Measurements from ENCODE around the gene CEP112. TPM values are rescaled to one million over a fixed set of nuclear protein-coding genes. Genes with fewer than 3 reads are reported as not detected.

The CEP112 gene
- polyA plus RNA-seq, 1 donor, result 4.4 TPM

- DNase-seq, result no peak
- H3K27me3 ChIP-seq (ENCODE audit: control insufficient read depth, insufficient read depth, low read length), result no peaks in the 10 kb centered on the region
- WGBS (ENCODE audit: insufficient coverage, low lambda C conversion rate), result 100% methylated on average over 1 of the region's 2 CpGs
- no peaks in the 10 kb centered on the region for H3K36me3 ChIP-seq (ENCODE audit: control insufficient read depth, insufficient read depth, low read length)
- no peak overlapping the region for H3K4me3 ChIP-seq (ENCODE audit: low read length)
- peaks cover 1% of the 10 kb centered on the region for H3K9me3 ChIP-seq (ENCODE audit: control insufficient read depth, low read depth, low read length)
- no peak overlapping the region for H3K27ac ChIP-seq (ENCODE audit: low read length)
- no peaks in the 10 kb centered on the region for H3K4me1 ChIP-seq (ENCODE audit: control insufficient read depth, insufficient read depth, low read length)
Observed at GRCh38 chr17:65994114-65994513, 197.8 kb downstream of the CEP112 start.

- no CpG with 5 or more reads among the region's 3 CpGs for WGBS (ENCODE audit: insufficient coverage, low lambda C conversion rate)
- H3K9me3 ChIP-seq (ENCODE audit: control insufficient read depth, low read depth, low read length), result peaks cover 10% of the 10 kb centered on the region
Observed at GRCh38 chr17:65990593-65990992, 201.3 kb downstream of the CEP112 start.

GRCh38 chr17:65988451-65988850, 203.5 kb downstream of the CEP112 start:
- no peaks in the 10 kb centered on the region for H3K4me1 ChIP-seq (ENCODE audit: control insufficient read depth, insufficient read depth, low read length)
- no peaks in the 10 kb centered on the region for H3K27me3 ChIP-seq (ENCODE audit: control insufficient read depth, insufficient read depth, low read length)
- H3K27ac ChIP-seq (ENCODE audit: low read length), result no peak overlapping the region
- no peak overlapping the region for H3K4me3 ChIP-seq (ENCODE audit: low read length)
- peaks cover 10% of the 10 kb centered on the region for H3K9me3 ChIP-seq (ENCODE audit: control insufficient read depth, low read depth, low read length)
- no peaks in the 10 kb centered on the region for H3K36me3 ChIP-seq (ENCODE audit: control insufficient read depth, insufficient read depth, low read length)
- no peak for DNase-seq

More at GRCh38 chr17:65990593-65990992, 201.3 kb downstream of the CEP112 start:
- Histone ChIP-seq H3K4me3 (ENCODE audit: low read length) (no peak overlapping the region), H3K36me3 (ENCODE audit: control insufficient read depth, insufficient read depth, low read length) (no peaks in the 10 kb centered on the region), H3K27ac (ENCODE audit: low read length) (no peak overlapping the region), H3K4me1 (ENCODE audit: control insufficient read depth, insufficient read depth, low read length) (no peaks in the 10 kb centered on the region), H3K27me3 (ENCODE audit: control insufficient read depth, insufficient read depth, low read length) (no peaks in the 10 kb centered on the region)
- DNase-seq, result no peak

GRCh38 chr17:65987988-65988387, 203.9 kb downstream of the CEP112 start:
- H3K27me3 ChIP-seq (ENCODE audit: control insufficient read depth, insufficient read depth, low read length), result no peaks in the 10 kb centered on the region
- H3K36me3 ChIP-seq (ENCODE audit: control insufficient read depth, insufficient read depth, low read length), result no peaks in the 10 kb centered on the region
- 83% methylated on average over 1 of the region's 2 CpGs for WGBS (ENCODE audit: insufficient coverage, low lambda C conversion rate)
- no peak overlapping the region for H3K4me3 ChIP-seq (ENCODE audit: low read length)
- peaks cover 10% of the 10 kb centered on the region for H3K9me3 ChIP-seq (ENCODE audit: control insufficient read depth, low read depth, low read length)
- DNase-seq, result peak in 1 of 2 donors; percentile 15
- no peaks in the 10 kb centered on the region for H3K4me1 ChIP-seq (ENCODE audit: control insufficient read depth, insufficient read depth, low read length)
- no peak overlapping the region for H3K27ac ChIP-seq (ENCODE audit: low read length)

GRCh38 chr17:65985571-65985970, 206.4 kb downstream of the CEP112 start:
- 90% methylated on average over 2 of the region's 3 CpGs for WGBS (ENCODE audit: insufficient coverage, low lambda C conversion rate)
- Histone ChIP-seq H3K9me3 (ENCODE audit: control insufficient read depth, low read depth, low read length) (peaks cover 10% of the 10 kb centered on the region), H3K27me3 (ENCODE audit: control insufficient read depth, insufficient read depth, low read length) (no peaks in the 10 kb centered on the region), H3K4me1 (ENCODE audit: control insufficient read depth, insufficient read depth, low read length) (no peaks in the 10 kb centered on the region), H3K4me3 (ENCODE audit: low read length) (no peak overlapping the region), H3K36me3 (ENCODE audit: control insufficient read depth, insufficient read depth, low read length) (no peaks in the 10 kb centered on the region), H3K27ac (ENCODE audit: low read length) (no peak overlapping the region)
- no peak for DNase-seq

- no peaks in the 10 kb centered on the region for H3K36me3 ChIP-seq (ENCODE audit: control insufficient read depth, insufficient read depth, low read length)
- no peak overlapping the region for H3K27ac ChIP-seq (ENCODE audit: low read length)
- no peak for DNase-seq
- 83% methylated on average over 2 of the region's 3 CpGs for WGBS (ENCODE audit: insufficient coverage, low lambda C conversion rate)
- H3K4me3 ChIP-seq (ENCODE audit: low read length), result no peak overlapping the region
- peaks cover 10% of the 10 kb centered on the region for H3K9me3 ChIP-seq (ENCODE audit: control insufficient read depth, low read depth, low read length)
- no peaks in the 10 kb centered on the region for H3K27me3 ChIP-seq (ENCODE audit: control insufficient read depth, insufficient read depth, low read length)
- H3K4me1 ChIP-seq (ENCODE audit: control insufficient read depth, insufficient read depth, low read length), result no peaks in the 10 kb centered on the region
Observed at GRCh38 chr17:65984299-65984698, 207.6 kb downstream of the CEP112 start.

GRCh38 chr17:65978871-65979270, 213.1 kb downstream of the CEP112 start:
- no peak for DNase-seq
- no peak overlapping the region for H3K4me3 ChIP-seq (ENCODE audit: low read length)
- H3K9me3 ChIP-seq (ENCODE audit: control insufficient read depth, low read depth, low read length), result no peaks in the 10 kb centered on the region
- no peaks in the 10 kb centered on the region for H3K4me1 ChIP-seq (ENCODE audit: control insufficient read depth, insufficient read depth, low read length)
- H3K36me3 ChIP-seq (ENCODE audit: control insufficient read depth, insufficient read depth, low read length), result no peaks in the 10 kb centered on the region
- WGBS (ENCODE audit: insufficient coverage, low lambda C conversion rate), result 50% methylated on average over 1 of the region's 1 CpG
- no peaks in the 10 kb centered on the region for H3K27me3 ChIP-seq (ENCODE audit: control insufficient read depth, insufficient read depth, low read length)
- H3K27ac ChIP-seq (ENCODE audit: low read length), result no peak overlapping the region

- no peak overlapping the region for H3K4me3 ChIP-seq (ENCODE audit: low read length)
- no peak for DNase-seq
- H3K9me3 ChIP-seq (ENCODE audit: control insufficient read depth, low read depth, low read length), result no peaks in the 10 kb centered on the region
- H3K27ac ChIP-seq (ENCODE audit: low read length), result no peak overlapping the region
- H3K4me1 ChIP-seq (ENCODE audit: control insufficient read depth, insufficient read depth, low read length), result no peaks in the 10 kb centered on the region
- no peaks in the 10 kb centered on the region for H3K36me3 ChIP-seq (ENCODE audit: control insufficient read depth, insufficient read depth, low read length)
- no CpG with 5 or more reads among the region's 10 CpGs for WGBS (ENCODE audit: insufficient coverage, low lambda C conversion rate)
- H3K27me3 ChIP-seq (ENCODE audit: control insufficient read depth, insufficient read depth, low read length), result no peaks in the 10 kb centered on the region
Observed at GRCh38 chr17:65977041-65977440, 214.9 kb downstream of the CEP112 start.

GRCh38 chr17:65975878-65976277, 216.1 kb downstream of the CEP112 start:
- Histone ChIP-seq H3K27ac (ENCODE audit: low read length) (no peak overlapping the region), H3K4me3 (ENCODE audit: low read length) (no peak overlapping the region), H3K27me3 (ENCODE audit: control insufficient read depth, insufficient read depth, low read length) (no peaks in the 10 kb centered on the region), H3K36me3 (ENCODE audit: control insufficient read depth, insufficient read depth, low read length) (no peaks in the 10 kb centered on the region), H3K4me1 (ENCODE audit: control insufficient read depth, insufficient read depth, low read length) (no peaks in the 10 kb centered on the region), H3K9me3 (ENCODE audit: control insufficient read depth, low read depth, low read length) (no peaks in the 10 kb centered on the region)
- DNase-seq, result no peak
- no CpG with 5 or more reads among the region's 9 CpGs for WGBS (ENCODE audit: insufficient coverage, low lambda C conversion rate)

GRCh38 chr17:65973237-65973636, 218.7 kb downstream of the CEP112 start:
- WGBS (ENCODE audit: insufficient coverage, low lambda C conversion rate), result 0% methylated on average over 1 of the region's 1 CpG
- Histone ChIP-seq H3K27ac (ENCODE audit: low read length) (no peak overlapping the region), H3K27me3 (ENCODE audit: control insufficient read depth, insufficient read depth, low read length) (no peaks in the 10 kb centered on the region), H3K4me1 (ENCODE audit: control insufficient read depth, insufficient read depth, low read length) (no peaks in the 10 kb centered on the region), H3K4me3 (ENCODE audit: low read length) (no peak overlapping the region), H3K9me3 (ENCODE audit: control insufficient read depth, low read depth, low read length) (no peaks in the 10 kb centered on the region), H3K36me3 (ENCODE audit: control insufficient read depth, insufficient read depth, low read length) (no peaks in the 10 kb centered on the region)
- DNase-seq, result no peak

- Histone ChIP-seq H3K9me3 (ENCODE audit: control insufficient read depth, low read depth, low read length) (no peaks in the 10 kb centered on the region), H3K27ac (ENCODE audit: low read length) (no peak overlapping the region), H3K36me3 (ENCODE audit: control insufficient read depth, insufficient read depth, low read length) (no peaks in the 10 kb centered on the region), H3K4me1 (ENCODE audit: control insufficient read depth, insufficient read depth, low read length) (no peaks in the 10 kb centered on the region), H3K4me3 (ENCODE audit: low read length) (no peak overlapping the region), H3K27me3 (ENCODE audit: control insufficient read depth, insufficient read depth, low read length) (no peaks in the 10 kb centered on the region)
- WGBS (ENCODE audit: insufficient coverage, low lambda C conversion rate), result 100% methylated on average over 2 of the region's 2 CpGs
- DNase-seq, result no peak
Observed at GRCh38 chr17:65967372-65967771, 224.6 kb downstream of the CEP112 start.
